HS-5 (cell line): ENCODE results near the gene ADAMTS6.

Source experiments
- DNase-seq: peaks from one replicate; pipeline ENCODE4 v3.0.0-alpha.2; 2012; ENCODE audit warnings: low read depth

The ADAMTS6 gene

GRCh38 chr5:65271906-65272305 lies 209.8 kb downstream of the ADAMTS6 start:
- DNase-seq = no peak

- DNase-seq = no peak
These were observed 213.2 kb downstream of the ADAMTS6 start for GRCh38 chr5:65268525-65268924.

GRCh38 chr5:65264420-65264819 lies 217.3 kb downstream of the ADAMTS6 start:
- DNase-seq = no peak

DNA sequence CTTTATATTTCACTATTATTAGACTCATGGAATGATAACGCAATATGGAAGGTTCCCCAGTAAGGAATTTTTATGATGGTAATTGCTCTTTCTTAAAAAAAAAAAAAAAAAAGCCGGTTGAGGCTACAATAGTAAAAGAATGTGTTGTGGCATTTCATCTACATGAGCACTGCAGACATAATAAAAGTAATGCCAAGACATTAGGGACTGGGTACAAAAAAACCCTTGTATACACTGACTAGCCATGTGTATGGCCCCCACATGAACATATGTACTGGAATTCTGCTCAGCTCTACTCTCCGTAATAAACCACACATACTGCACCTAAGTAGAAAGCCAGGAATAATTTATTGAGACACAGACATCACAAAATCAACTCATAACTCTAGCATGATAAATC lies 218.4 kb downstream of the ADAMTS6 start:
- DNase-seq = no peak

- DNase-seq = no peak
These were observed 219.1 kb downstream of the ADAMTS6 start for GRCh38 chr5:65262649-65263059.

GRCh38 chr5:65262096-65262495 lies 219.6 kb downstream of the ADAMTS6 start:
- DNase-seq = no peak

- no peak for DNase-seq
These were observed 220.2 kb downstream of the ADAMTS6 start for GRCh38 chr5:65261499-65261898.

GRCh38 chr5:65255294-65255693 lies 226.4 kb downstream of the ADAMTS6 start:
- no peak for DNase-seq

DNA sequence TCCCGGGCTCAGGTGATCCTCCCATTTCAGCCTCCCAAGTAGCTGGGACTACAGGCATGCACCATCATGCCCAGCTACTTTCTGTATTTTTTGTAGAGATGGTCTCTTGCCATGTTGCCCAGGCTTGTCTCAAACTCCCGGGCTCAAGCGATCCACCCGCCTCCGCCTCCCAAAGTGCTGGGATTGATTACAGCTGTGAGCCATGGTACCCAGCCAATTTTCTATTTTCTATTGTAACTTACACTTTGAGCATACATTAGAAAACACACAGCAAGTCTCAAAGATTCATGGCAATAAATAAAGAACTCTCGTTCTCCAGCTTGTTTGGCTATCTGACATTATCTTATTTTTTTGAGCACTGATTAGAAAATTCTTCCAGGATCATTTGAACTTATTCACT lies 228.7 kb downstream of the ADAMTS6 start:
- DNase-seq = no peak

DNA sequence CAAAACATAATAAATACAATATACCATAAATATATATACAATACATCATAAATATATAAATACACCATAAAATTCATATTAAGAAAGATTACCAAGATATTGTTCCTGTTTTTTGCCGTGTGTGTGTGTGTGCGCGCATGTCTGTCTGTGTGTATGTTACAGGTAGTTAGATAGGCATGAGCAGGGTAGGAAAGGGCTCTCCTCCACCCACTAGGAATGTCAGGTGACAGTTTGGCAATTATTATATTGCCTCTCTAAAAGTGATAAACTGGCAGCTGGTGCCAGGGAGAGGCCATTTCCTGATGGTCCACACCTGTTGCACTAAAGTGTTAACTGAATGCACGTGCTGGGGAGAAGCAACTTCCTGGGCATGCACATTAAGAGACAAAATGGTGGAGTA lies 232.8 kb downstream of the ADAMTS6 start:
- no peak for DNase-seq

DNA sequence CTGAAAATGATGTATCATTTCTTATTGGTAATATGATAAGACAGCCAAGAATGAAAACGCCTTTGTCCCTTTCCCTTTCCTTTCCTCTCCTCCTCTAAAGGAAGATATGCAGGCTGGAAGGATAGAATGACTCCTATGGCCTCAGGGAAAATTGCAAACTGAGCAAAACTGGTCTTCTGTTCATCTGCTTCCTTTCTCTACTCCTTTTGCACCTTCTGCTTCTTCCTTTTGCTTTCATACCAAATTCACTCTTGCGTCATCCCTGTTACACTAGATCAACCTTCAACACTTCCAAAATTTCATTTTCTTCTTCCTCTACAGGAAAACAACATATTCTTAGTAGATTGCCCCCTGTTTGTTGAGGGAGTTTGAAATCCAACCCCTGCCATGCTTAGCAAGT lies 234.1 kb downstream of the ADAMTS6 start:
- no peak for DNase-seq

- no peak for DNase-seq
These were observed 235.0 kb downstream of the ADAMTS6 start for GRCh38 chr5:65246741-65247140.

DNA sequence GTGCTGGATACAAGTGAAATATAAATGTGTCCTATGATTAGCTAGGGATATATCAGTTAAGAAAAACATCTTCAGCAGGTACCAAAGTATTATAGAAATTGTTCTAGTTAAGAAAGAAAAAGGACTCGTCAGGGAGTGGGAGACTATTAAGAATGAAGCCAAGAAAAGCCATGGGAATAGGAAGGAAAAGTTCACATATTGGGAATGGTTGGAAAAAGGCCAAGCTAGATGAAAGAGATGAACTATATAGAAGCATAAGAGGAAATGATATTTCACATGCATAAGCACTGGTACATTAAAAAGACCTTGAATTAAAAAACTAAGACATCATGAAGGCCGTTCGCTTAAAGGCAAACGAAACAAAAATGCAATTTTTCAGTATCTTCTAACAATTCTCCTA lies 237.7 kb downstream of the ADAMTS6 start:
- no peak for DNase-seq

DNA sequence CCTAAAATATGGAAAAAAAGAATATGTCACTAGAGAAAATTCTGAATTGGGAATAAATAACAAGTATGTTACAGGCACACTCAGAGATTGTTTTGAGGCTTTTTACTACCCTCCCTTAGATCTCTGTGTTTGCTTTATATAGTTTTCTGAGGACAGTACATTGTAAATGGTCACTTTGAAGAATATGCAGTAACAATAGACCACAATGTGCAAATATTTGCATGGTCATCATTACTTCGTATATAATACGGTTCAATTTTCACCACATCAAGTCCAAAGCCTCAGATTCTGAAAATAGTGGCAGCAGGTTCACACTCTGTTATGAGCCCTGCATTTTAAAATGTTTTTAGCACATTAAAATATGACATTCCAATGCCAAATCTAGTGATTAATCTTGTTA lies 238.6 kb downstream of the ADAMTS6 start:
- DNase-seq = no peak

DNA sequence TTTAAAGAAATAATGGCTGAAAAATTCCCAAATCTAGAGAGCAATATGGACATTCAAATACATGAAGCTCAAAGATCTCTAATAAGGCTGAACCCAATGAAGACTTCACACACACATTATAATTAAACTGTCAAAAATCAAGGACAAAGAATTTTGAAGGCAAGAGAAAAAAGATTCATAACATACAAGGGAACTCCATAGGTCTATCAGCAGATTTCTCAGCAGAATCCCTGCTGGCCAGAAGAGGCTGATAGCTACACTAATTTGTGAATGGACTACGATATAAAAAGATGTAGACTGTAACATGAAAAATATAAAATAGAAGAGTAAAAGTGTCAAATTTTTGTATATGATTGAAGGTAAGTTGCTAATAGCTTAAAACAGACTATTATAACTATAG lies 251.9 kb downstream of the ADAMTS6 start:
- DNase-seq = no peak

- no peak for DNase-seq
These were observed 267.7 kb downstream of the ADAMTS6 start for GRCh38 chr5:65213921-65214525.

DNA sequence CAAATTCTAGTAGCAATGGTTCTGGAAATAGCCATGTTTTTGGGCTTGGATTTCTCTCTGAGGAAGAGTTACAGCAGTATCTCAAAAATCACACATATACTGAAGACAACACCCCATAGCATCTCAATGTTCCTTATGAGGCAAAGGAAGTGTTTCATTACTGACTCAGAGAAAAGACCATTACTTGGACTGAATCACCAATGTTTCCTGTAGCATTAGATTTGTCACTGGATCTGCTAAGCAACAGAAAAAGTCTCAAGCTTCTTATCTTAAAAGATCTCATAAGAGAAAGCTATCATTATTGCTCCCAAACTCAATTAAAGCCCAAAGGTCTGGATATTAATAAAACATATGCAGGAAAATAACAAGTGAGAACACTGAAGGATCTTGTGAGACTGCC lies 272.4 kb downstream of the ADAMTS6 start:
- peak; percentile 89 for DNase-seq

GRCh38 chr5:65204966-65205365 lies 276.8 kb downstream of the ADAMTS6 start:
- no peak for DNase-seq

- peak; percentile 95 for DNase-seq
These were observed 278.0 kb downstream of the ADAMTS6 start for GRCh38 chr5:65203746-65204145.

- peak; percentile 75 for DNase-seq
These were observed 281.6 kb downstream of the ADAMTS6 start for GRCh38 chr5:65199993-65200675.

GRCh38 chr5:65198456-65199120 lies 283.1 kb downstream of the ADAMTS6 start:
- DNase-seq = peak; percentile 99

DNA sequence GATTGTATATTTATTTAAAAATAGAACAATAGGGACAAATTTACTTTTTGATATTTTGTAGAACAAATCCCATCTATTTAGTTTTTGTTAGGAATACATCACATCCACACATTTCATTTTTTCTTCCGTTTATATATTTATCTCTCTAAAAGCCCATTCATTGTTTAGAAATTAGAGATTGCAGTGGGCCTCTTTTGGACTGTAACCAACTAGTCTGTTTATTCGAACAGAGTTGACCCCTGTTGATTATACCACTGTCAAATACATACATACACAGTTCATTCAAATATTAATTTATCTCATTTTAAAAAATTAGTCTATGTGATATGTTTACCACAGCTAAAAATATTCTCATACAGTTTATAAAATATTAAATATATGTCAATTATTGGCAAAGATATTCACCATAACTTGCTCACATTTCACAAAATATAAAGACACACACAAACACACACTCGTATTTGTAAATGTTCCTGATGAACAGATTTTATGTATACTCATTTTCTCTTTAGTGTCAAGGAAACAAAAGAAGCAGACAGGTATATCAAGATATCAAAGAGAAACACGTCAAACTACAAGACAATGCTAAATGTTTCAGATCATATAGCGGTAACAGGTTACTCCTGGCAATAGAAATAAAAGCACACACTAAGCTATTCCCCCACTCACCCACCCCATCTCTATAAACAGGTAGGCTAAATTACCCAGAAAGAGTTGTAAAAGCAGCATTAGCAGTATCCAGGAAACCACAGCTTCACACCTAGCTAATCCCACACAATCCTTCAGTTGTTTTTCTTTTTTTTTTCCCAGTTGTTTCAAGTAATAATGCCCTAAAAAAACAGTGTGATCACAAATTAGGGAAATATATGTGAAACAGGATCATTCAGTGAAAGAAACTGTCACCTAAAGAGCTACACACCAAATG lies 283.9 kb downstream of the ADAMTS6 start:
- DNase-seq = no peak
